HepG2 (cell line): ENCODE results near the gene ZP2. TPM values are rescaled to one million over a fixed set of nuclear protein-coding genes. Genes with fewer than 3 reads are reported as not detected.

Experiments
- ATAC-seq: fragments of 200-7000 bp; cut with Tn5 transposase; 3 replicates; pipeline ENCODE4 v1.9.1; 2020; ENCODE audit warnings: mild to moderate bottlenecking, moderate library complexity
- BruUV-seq: library from RNA; stranded (reverse); fragments of 400-500 nt; replicated peaks from 2 replicates; lab custom pipeline; 2021; lab: Mats Ljungman, UMichigan
- CTCF ChIA-PET: fragments of 300-600 bp; formaldehyde crosslinking; extraction: SDS; loops from one replicate; lab custom pipeline; 2021; ENCODE audit warnings: low total read pairs, inconsistent platforms, low intra/inter-chr PET ratio; lab: Yijun Ruan, JAX
- POLR2A ChIA-PET: fragments of 350-600 bp; sonication (Branson Sonifier 250); formaldehyde crosslinking; loops from one replicate; lab custom pipeline; 2020; ENCODE audit warnings: antibody characterized with exemption, inconsistent platforms; lab: Yijun Ruan, JAX
- DNase-seq: peaks from one replicate; pipeline ENCODE4 v3.0.0-alpha.2; 2015; ENCODE audit warnings: low spot score
- FAIRE-seq: peaks from 3 replicates; lab custom pipeline; 2011; peaks lifted over from hg19 to GRCh38; lab: Jason Lieb, UNC
- H2AFZ ChIP-seq: one replicate; pipeline ENCODE4 v1.6.1; 2011; ENCODE audit warnings: low read length, inconsistent platforms
- H3K27ac ChIP-seq: fragments of 300-600 bp; 3 replicates; pipeline ENCODE4 v1.8.0; 2011; ENCODE audit warnings: mixed run types, mild to moderate bottlenecking, mixed read lengths, low read length, inconsistent platforms; ENCODE audit not compliant: insufficient read depth; ENCODE audit errors: extremely low read length
- H3K27me3 ChIP-seq, 2 experiments: fragments of 200-600 bp in 1 of 2; 2 replicates in 1 of 2; 3 replicates in 1 of 2; pipeline versions ENCODE4 v1.6.0 to v1.8.0; 2011; ENCODE audit warnings: low read length in 2 of 2, mild to moderate bottlenecking in 2 of 2, moderate library complexity in 2 of 2, inconsistent platforms in 1 of 2; ENCODE audit not compliant: insufficient read depth in 2 of 2, control insufficient read depth in 1 of 2
- H3K36me3 ChIP-seq, 2 experiments: fragments of 200-600 bp in 1 of 2; replicated peaks in 1 of 2; 2 replicates in 1 of 2; 3 replicates in 1 of 2; pipeline versions ENCODE4 v1.5.1 to v1.8.0; 2011; ENCODE audit warnings: low read length in 2 of 2, inconsistent platforms in 1 of 2; ENCODE audit not compliant: insufficient read depth in 2 of 2, control insufficient read depth in 1 of 2
- H3K4me1 ChIP-seq: 2 replicates; pipeline ENCODE4 v1.5.1; 2012; ENCODE audit warnings: low read length, inconsistent platforms; ENCODE audit not compliant: insufficient read depth
- H3K4me2 ChIP-seq: 2 replicates; pipeline ENCODE4 v1.6.0; 2011; ENCODE audit warnings: low read depth, low read length, inconsistent platforms
- H3K4me3 ChIP-seq, 3 experiments: fragments of 200-600 bp in 1 of 3; sonication (generic), shearing (Covaris generic) in 1 of 3; replicated peaks in 1 of 3; 2 replicates each; pipeline ENCODE4 v1.5.1; 2011 to 2016; ENCODE audit warnings: low read length in 3 of 3, inconsistent platforms in 2 of 3, low read depth in 2 of 3, mild to moderate bottlenecking in 2 of 3, control low read depth in 1 of 3, mixed read lengths in 1 of 3; ENCODE audit not compliant: insufficient read depth in 1 of 3
- H3K79me2 ChIP-seq: one replicate; pipeline ENCODE4 v1.6.1; 2011; ENCODE audit warnings: low read length, inconsistent platforms; ENCODE audit not compliant: insufficient read depth
- H3K9ac ChIP-seq: 2 replicates; pipeline ENCODE4 v1.6.0; 2011; ENCODE audit warnings: mild to moderate bottlenecking, low read depth, low read length, inconsistent platforms; ENCODE audit not compliant: insufficient read depth
- H3K9me3 ChIP-seq: 2 replicates; pipeline ENCODE4 v1.5.1; 2012; ENCODE audit warnings: mild to moderate bottlenecking, low read length
- H4K20me1 ChIP-seq: 2 replicates; pipeline ENCODE4 v1.6.0; 2011; ENCODE audit warnings: inconsistent platforms, mild to moderate bottlenecking, low read length, moderate library complexity; ENCODE audit not compliant: insufficient read depth
- GTF3A ChIP-seq: sonication (generic); formaldehyde crosslinking; conservative IDR thresholded peaks from 2 replicates; pipeline ENCODE4 v1.4.0; 2020; ENCODE audit warnings: mild to moderate bottlenecking, missing genetic modification reagents
- IRF2 ChIP-seq: IDR thresholded peaks from 2 replicates; pipeline ENCODE4 v1.6.1; 2018; ENCODE audit warnings: missing genetic modification reagents, missing compliant biosample characterization
- LCORL ChIP-seq, 2 experiments: fragments of 450-650 bp in 1 of 2; sonication (generic) in 1 of 2; formaldehyde crosslinking in 1 of 2; IDR thresholded peaks; 2 replicates each; pipeline versions ENCODE4 v1.5.0 to v1.6.1; 2017 to 2020; ENCODE audit warnings: antibody characterized with exemption in 1 of 2, missing genetic modification reagents in 1 of 2
- MEIS2 ChIP-seq: sonication (generic); formaldehyde crosslinking; IDR thresholded peaks from 2 replicates; pipeline ENCODE4 v1.9.0; 2021; ENCODE audit warnings: mild to moderate bottlenecking, missing genetic modification reagents
- NR0B2 ChIP-seq: sonication (generic); formaldehyde crosslinking; IDR thresholded peaks from 2 replicates; pipeline ENCODE4 v1.4.0; 2020; ENCODE audit warnings: mild to moderate bottlenecking, missing genetic modification reagents
- SCMH1 ChIP-seq: sonication (generic); formaldehyde crosslinking; IDR thresholded peaks from 2 replicates; pipeline ENCODE4 v1.9.0; 2021; ENCODE audit warnings: missing genetic modification reagents, mild to moderate bottlenecking, borderline replicate concordance
- TBP ChIP-seq: sonication (generic); formaldehyde crosslinking; IDR thresholded peaks from 2 replicates; pipeline ENCODE4 v1.5.0; 2020; ENCODE audit warnings: missing genetic modification reagents
- ZMAT3 ChIP-seq: sonication (generic); formaldehyde crosslinking; conservative IDR thresholded peaks from 2 replicates; pipeline ENCODE4 v1.7.0; 2021; ENCODE audit warnings: missing genetic modification reagents
- ZNF484 ChIP-seq: sonication (generic); formaldehyde crosslinking; IDR thresholded peaks from 2 replicates; pipeline ENCODE4 v1.5.1; 2020; ENCODE audit warnings: mild to moderate bottlenecking, low read depth, missing genetic modification reagents, borderline replicate concordance
- ZNF512B ChIP-seq: sonication (generic); formaldehyde crosslinking; IDR thresholded peaks from 2 replicates; pipeline ENCODE4 v1.5.1; 2020; ENCODE audit warnings: missing genetic modification reagents, mild to moderate bottlenecking, borderline replicate concordance
- ZNF577 ChIP-seq: sonication (generic); formaldehyde crosslinking; IDR thresholded peaks from 2 replicates; pipeline ENCODE4 v1.4.0; 2020; ENCODE audit warnings: mild to moderate bottlenecking, low read depth, missing genetic modification reagents, borderline replicate concordance
- ZNF614 ChIP-seq: IDR thresholded peaks from 2 replicates; pipeline ENCODE4 v1.6.1; 2018; ENCODE audit warnings: missing biosample characterization, missing genetic modification reagents, inconsistent platforms, borderline replicate concordance
- ZNF639 ChIP-seq: conservative IDR thresholded peaks from 2 replicates; pipeline ENCODE4 v1.6.1; 2018; ENCODE audit warnings: missing genetic modification reagents
- ZSCAN29 ChIP-seq: sonication (generic); formaldehyde crosslinking; conservative IDR thresholded peaks from 2 replicates; pipeline ENCODE4 v1.4.0; 2020; ENCODE audit warnings: mild to moderate bottlenecking, missing genetic modification reagents
- WGBS: methylation state at CpG from one replicate; pipeline ENCODE4 v1.1.6; 2017; ENCODE audit warnings: low lambda C conversion rate; 5-methylcytosine and 5-hydroxymethylcytosine counted together
- in situ Hi-C: cut with HindIII; loops from 2 replicates; pipeline ENCODE4 v1.10.0; 2017; ENCODE audit warnings: low pct_unique_long_range_greater_than_20kb; ENCODE audit not compliant: extremely low pct_ligation_motif_present
- intact Hi-C: fragments of 100-400 bp; cut with micrococcal nuclease; formaldehyde crosslinking; loops from one replicate; pipeline ENCODE4 v1.10.0; 2022; ENCODE audit not compliant: unreplicated experiment
- polyA plus RNA-seq, 8 experiments: library from polyadenylated mRNA; depleted of rRNA in 3 of 8; stranded (reverse) in 7 of 8; unstranded in 1 of 8; fragments of >200 nt; fragmentation: Illumina TruSeq in 4 of 8; extraction: Trizol in 4 of 8; gene quantifications; 2 replicates each; pipeline versions ENCODE4 v1.2.1 to v1.2.3, GENCODE V29; 2011 to 2016; ENCODE audit warnings: low read depth in 4 of 8, missing spikeins in 1 of 8, mixed read lengths in 1 of 8; ENCODE audit not compliant: insufficient read depth in 1 of 8
- total RNA-seq, 5 experiments: library from RNA; depleted of rRNA; stranded (reverse); fragments of >200 nt; fragmentation: Illumina TruSeq; extraction: Trizol; gene quantifications; 2 replicates each; pipeline ENCODE4 v1.2.3, GENCODE V29; 2016; ENCODE audit warnings: low read depth in 1 of 5
- TF ChIP-seq, protein P1 (sequence below): sonication (generic); formaldehyde crosslinking; IDR thresholded peaks from 2 replicates; pipeline ENCODE4 v1.4.0; 2020; ENCODE audit warnings: missing genetic modification reagents, mild to moderate bottlenecking, borderline replicate concordance
- TF ChIP-seq, protein P2 (sequence below): sonication (generic); formaldehyde crosslinking; IDR thresholded peaks from 2 replicates; pipeline ENCODE4 v1.5.0; 2020; ENCODE audit warnings: missing genetic modification reagents, mild to moderate bottlenecking, borderline replicate concordance

ZP2 gene
- total and polyA plus RNA-seq, 2 of the 13 experiments (the other 11 are each of a cell fraction or from before 2014, with no cell fraction given) = not detected

GRCh38 chr16:21223787-21224186 is 12.4 kb upstream of the ZP2 start:
- H2AFZ ChIP-seq = no peak overlapping the region
- no peak overlapping the region for H3K4me2 ChIP-seq
- DNase-seq (no peak), ATAC-seq (no peak), FAIRE-seq (no peak)
- H3K4me3 ChIP-seq = no peak overlapping the region
- no peaks in the 10 kb centered on the region for H3K79me2 ChIP-seq
- H4K20me1 ChIP-seq = no peaks in the 10 kb centered on the region
- BruUV-seq = no TSS peak
- POLR2A ChIA-PET = no interaction called here
- H3K27me3 ChIP-seq = no peaks in the 10 kb centered on the region; a peak in 1 of 5 replicates
- H3K9ac ChIP-seq = no peak overlapping the region
- H3K4me1 ChIP-seq = peaks cover 39% of the 10 kb centered on the region
- no peaks in the 10 kb centered on the region for H3K36me3 ChIP-seq
- in situ Hi-C loops = no loop called here
- intact Hi-C loops = no loop called here
- CTCF ChIA-PET = no interaction called here
- no peak overlapping the region for H3K27ac ChIP-seq
- 54% methylated on average over 9 of the region's 9 CpGs for WGBS
- no peaks in the 10 kb centered on the region for H3K9me3 ChIP-seq
- no peak for TF ChIP-seq ZSCAN29 (CRISPR knock-in tag)
- TF ChIP-seq NR0B2 = no peak
- no peak for TF ChIP-seq SCMH1 (CRISPR knock-in tag)
- no peak for TF ChIP-seq ZNF639 (CRISPR knock-in tag)
- no peak for TF ChIP-seq ZMAT3
- no peak for TF ChIP-seq LCORL (IDR thresholded peaks at IDR 0.05)
- TF ChIP-seq LCORL (CRISPR knock-in tag; IDR thresholded peaks at IDR 0.05) = no peak
- TF ChIP-seq ZNF614 (CRISPR knock-in tag) = no peak
- TF ChIP-seq MEIS2 (CRISPR knock-in tag) = no peak
- TF ChIP-seq, protein P1, sequence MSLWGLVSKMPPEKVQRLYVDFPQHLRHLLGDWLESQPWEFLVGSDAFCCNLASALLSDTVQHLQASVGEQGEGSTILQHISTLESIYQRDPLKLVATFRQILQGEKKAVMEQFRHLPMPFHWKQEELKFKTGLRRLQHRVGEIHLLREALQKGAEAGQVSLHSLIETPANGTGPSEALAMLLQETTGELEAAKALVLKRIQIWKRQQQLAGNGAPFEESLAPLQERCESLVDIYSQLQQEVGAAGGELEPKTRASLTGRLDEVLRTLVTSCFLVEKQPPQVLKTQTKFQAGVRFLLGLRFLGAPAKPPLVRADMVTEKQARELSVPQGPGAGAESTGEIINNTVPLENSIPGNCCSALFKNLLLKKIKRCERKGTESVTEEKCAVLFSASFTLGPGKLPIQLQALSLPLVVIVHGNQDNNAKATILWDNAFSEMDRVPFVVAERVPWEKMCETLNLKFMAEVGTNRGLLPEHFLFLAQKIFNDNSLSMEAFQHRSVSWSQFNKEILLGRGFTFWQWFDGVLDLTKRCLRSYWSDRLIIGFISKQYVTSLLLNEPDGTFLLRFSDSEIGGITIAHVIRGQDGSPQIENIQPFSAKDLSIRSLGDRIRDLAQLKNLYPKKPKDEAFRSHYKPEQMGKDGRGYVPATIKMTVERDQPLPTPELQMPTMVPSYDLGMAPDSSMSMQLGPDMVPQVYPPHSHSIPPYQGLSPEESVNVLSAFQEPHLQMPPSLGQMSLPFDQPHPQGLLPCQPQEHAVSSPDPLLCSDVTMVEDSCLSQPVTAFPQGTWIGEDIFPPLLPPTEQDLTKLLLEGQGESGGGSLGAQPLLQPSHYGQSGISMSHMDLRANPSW (CRISPR knock-in tag) = no peak
- TF ChIP-seq, protein P2, sequence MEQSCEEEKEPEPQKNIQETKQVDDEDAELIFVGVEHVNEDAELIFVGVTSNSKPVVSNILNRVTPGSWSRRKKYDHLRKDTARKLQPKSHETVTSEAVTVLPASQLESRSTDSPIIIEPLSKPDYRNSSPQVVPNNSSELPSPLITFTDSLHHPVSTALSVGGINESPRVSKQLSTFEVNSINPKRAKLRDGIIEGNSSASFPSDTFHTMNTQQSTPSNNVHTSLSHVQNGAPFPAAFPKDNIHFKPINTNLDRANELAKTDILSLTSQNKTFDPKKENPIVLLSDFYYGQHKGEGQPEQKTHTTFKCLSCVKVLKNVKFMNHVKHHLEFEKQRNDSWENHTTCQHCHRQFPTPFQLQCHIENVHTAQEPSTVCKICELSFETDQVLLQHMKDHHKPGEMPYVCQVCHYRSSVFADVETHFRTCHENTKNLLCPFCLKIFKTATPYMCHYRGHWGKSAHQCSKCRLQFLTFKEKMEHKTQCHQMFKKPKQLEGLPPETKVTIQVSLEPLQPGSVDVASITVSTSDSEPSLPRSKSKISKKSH (CRISPR knock-in tag) = no peak
- TF ChIP-seq ZNF512B (CRISPR knock-in tag) = no peak
- no peak for TF ChIP-seq ZNF484 (CRISPR knock-in tag)
- TF ChIP-seq GTF3A = no peak
- no peak for TF ChIP-seq TBP (CRISPR knock-in tag)
- TF ChIP-seq ZNF577 (CRISPR knock-in tag) = no peak
- no peak for TF ChIP-seq IRF2
